Inferior parietal cortex (tissue), 1 donor: ENCODE measurements around the gene JAK2.

Experiments
- DNase-seq: peaks from one replicate; pipeline ENCODE4 v3.0.0-alpha.2; 2016; ENCODE audit errors: extremely low spot score

The JAK2 gene

DNA sequence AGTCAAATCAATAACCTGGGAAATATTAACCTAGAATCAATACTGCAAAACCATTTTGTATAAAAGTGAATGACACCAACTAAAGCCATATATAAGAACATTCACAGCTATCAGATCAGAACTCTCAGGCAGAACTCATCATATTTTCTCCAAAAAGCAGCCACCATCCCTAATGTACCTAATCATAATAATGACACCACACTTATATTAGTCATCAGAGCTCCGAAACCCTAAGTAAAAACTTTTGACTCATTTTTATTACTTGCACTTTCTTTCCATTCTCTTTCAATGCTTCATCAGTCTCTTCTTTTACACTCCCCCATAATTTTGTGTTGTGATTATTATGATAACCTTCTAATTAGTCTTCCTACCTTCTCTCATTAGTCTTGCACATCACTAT lies 155.1 kb downstream of the JAK2 start:
- no peak for DNase-seq

DNA sequence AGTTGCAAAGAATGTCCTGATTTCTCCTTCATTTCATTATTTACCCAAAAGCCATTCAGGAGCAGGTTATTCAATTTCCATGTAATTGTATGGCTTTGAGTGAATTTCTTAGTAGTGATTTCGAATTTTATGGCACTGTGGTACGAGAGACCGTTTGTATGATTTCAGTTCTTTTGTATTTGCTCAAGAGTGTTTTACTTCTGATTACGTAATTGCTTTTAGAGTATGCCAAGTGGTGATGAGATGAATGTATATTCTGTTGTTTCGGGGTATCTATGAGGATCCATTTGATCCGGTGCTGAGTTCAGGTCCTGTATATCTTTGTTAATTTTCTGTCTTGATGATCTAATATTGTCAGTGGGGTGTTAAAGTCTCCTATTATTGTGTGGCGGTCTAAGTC lies 159.1 kb downstream of the JAK2 start:
- DNase-seq: no peak

DNA sequence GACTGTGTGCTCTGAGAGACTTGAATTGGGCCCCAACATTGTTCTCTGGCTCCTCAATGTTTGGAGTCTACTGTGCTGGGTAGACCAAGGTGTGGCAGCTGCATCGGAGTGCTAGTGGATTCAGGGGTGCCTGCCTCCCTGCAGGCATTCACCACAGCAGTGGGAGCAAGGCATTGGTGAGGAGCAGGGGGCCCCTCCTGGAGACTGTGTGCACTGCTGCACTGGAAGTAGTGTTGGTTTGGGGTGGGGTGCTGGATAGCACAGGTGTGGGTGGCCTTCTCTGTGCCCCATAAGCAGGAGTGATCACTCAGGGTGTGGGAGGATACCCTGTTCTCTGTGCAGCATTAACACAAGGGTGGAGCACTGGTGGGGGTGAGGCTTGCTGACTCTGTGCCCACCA lies 161.2 kb downstream of the JAK2 start:
- DNase-seq: no peak
